HG02938 (cell line): Measurements from ENCODE around the gene S100A5.
A peak's percentile ranks its signal among the peaks of the same experiment; 100 is the strongest.
"Not testable (repeated sequence)": the region's sequence is repeated elsewhere in the genome, so short reads cannot be mapped to it uniquely, and the experiment has no call there.

ENCODE experiments used
- ATAC-seq: cut with Tn5 transposase; IDR thresholded peaks from one replicate; pipeline ENCODE4 v1.9.1; 2021; ENCODE audit warnings: mild to moderate bottlenecking, moderate library complexity; ENCODE audit not compliant: unreplicated experiment

S100A5 gene

DNA sequence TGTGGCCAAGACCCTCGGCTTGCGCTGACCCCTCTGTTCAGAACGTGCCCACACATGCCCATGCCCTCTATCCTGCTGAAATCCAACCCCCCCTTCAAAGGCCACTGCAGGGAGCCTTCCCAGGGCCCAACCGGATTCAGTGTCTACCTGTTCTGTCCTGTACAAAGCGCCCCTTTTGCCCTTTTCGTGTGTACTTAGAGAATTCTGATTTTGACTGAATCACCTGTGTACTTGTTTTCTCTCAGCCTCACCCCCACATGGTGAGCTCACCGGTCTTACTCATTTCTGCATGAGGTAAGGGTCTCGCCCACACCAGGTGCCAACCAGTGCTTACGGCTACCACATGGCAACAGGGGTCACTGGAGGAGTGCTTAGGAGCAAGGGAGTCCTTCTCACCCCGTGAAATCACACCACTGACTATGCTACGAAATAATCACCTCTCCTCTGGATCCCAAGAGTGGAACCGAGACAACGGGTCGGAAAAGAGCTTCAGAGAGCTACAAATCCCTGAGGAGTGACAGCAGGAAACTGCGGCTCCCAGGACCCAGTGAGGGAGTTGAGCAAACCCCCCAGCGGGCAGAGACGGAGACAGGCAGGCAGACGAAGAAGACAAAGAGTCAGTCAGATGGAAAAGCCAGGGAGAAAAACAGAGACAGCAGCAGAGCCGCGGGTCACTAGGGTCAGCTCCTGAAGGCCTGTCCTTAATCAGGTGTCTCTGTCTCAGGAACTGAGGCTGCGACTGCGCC, 27.1 kb upstream of the S100A5 start:
- ATAC-seq, result no peak

DNA sequence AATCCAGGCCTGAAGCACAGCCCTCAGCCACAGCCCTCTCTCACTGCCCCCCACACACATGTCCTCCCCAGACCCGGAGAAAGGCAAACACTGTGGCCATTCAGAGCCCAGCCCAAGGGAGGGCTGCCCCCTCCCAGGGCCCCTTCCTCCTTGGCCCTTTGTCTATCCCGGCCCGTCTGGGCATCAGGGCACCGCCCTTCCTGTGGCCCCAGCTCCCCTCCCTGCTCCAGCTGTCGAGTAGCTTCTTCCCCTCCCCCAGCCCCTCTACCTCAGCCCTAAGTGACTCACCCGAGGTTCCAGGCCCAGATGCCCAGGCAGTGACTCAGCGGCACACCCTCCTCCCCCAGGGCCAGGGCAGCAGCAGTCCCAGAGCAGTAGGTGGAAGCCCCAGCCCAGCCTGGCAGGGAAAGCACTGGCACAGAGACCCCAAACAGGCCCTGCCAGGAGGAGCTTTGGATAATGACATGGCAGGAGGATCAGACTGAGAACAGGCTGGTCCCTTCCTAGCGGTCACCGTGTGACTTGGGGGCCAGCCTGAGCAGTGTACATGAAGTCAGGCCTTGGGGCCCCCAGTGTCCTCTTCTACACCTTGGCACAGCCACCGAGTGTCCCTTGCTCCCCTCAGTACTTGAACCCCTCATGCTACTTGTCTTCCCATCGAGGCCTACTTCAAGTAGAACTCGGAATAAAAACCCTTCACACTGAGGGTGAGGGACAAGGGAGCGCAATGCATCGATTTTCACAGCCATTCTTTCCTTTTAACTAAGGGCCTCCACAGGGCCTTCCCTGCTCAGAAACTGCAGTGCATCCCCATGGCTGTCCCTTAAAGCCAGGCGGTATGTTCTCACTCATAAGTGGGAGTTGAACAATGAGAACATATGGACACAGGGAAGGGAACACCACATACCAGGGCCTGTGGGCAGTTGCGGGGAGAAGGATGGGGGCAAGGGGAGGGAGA, 26.0 kb upstream of the S100A5 start:
- peak; percentile 33 for ATAC-seq

DNA sequence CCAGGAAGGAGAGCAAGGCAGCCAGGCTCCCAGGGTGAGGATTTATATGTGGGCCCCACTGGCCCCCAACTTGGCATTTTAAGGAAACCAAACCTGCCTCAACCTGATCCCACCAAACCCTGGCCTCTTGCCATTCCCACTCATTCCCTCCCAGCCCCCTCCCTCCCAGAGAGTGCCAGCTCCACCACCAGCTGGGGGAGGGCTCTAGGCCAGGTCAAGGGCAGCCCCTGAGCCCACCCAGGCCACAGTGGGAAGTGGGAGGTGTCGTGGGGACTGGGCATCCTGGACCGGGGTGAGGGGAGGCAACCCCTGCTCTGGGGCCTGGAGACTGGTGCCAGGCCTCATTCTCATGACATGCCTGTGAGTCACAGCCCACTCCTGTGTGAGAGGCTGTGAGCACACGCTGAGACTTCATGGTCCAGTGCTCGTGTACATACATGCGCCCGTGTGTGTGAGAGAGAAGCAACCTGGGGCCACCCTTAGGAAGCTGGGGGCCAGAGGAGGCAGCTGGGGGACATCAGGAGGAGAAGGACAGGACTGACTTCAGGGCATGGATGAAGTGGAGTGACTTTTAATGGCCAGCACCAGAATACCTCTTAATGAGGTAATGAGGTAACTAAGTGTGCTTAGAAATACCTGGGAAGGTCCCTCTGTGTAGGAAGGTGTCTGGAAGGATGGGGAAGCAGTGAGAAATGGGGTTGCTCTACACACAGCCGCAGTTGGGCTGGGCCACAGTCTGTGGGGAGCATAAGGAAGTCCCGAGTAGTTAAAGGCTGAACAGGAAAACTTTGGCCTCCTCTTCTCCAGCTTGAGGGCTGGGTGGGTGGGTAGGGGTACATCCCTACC, 25.0 kb upstream of the S100A5 start, which contains the start of gene S100A2:
Gene S100A2 (minus strand): TSS at position 316 of the 846 bp plus-strand sequence. CDS start 1,967 bp downstream, outside the sequence.
- peak; percentile 28 for ATAC-seq

DNA sequence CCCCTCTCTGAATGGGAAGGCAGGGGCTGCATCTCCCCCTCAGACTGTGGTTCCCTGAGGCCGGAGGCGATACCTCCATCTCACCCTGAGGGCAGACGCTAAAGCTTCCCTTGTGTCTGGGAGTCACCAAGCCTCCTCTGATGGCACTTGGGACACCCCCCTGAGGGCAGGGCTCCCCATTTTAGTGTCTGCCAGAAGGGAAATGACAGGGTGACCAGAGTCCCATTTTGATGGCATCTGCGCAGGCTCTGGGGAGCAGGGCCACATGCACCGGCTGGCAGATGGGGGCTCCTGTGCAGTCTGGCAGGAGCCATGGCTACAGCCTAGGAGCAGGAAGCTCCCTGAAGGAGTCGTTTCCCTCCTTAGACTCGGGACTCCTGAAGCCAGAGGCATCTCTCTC, 23.3 kb upstream of the S100A5 start:
- no peak for ATAC-seq

DNA sequence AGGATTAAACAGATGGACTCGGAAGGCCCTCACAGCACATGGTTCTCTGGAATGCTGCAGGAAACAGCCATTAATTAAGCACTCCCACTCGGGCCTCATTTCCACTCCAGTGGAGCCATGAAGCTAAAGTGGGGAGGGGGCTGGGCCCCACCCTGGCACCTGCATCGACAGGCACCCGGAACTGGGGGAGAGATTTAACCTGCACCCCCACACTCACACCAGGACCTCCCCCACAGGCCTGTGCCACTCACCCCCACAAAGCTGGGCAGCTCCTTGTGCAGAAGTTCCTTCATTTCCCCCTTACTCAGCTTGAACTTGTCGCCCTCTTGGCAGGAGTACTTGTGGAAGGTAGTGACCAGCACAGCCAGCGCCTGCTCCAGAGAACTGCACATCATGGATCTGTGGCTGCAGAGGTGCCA, 22.8 kb upstream of the S100A5 start:
- ATAC-seq, result no peak

DNA sequence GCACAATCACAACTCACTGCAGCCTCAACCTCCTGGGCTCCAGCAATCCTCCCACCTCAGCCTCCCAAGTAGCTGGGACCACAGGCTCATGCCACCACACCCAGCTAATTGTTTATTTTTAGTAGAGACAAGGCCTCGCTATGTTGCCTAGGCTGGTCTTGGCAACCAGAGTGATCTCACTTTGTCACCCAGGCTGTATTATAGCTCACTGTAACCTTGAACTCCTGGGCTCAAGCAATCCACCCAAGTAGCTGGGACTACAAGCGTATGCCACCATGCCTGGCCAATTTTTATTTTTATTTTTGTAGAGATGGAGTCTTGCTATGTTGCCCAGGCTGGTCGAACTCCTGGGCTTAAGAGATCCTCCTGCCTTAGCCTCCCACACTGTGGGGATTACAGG, 21.3 kb upstream of the S100A5 start:
- not testable (repeated sequence) for ATAC-seq

DNA sequence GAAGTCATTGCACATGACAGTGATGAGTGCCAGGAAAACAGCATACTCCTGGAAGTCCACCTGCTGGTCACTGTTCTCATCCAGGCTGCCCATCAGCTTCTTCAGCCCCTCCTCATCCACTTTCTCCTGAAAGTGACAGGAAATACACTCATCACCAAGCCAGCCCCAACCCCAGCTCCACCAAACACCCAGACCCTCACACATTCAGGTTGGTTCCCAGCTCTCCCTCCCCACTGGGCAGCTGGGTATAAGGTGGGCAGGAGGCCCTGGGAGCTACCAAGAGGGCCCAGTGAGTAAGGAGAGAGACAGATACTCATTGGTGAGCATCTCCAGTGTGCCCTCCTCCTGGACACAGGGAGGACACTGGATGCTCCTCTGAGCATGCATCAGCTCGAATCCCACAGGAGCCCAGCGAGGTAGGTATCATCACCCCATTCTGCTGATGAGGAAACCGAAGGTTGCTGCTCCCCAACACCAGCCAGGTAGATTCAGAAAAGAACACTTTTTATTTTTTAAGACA, 20.8 kb upstream of the S100A5 start:
- ATAC-seq, result no peak

DNA sequence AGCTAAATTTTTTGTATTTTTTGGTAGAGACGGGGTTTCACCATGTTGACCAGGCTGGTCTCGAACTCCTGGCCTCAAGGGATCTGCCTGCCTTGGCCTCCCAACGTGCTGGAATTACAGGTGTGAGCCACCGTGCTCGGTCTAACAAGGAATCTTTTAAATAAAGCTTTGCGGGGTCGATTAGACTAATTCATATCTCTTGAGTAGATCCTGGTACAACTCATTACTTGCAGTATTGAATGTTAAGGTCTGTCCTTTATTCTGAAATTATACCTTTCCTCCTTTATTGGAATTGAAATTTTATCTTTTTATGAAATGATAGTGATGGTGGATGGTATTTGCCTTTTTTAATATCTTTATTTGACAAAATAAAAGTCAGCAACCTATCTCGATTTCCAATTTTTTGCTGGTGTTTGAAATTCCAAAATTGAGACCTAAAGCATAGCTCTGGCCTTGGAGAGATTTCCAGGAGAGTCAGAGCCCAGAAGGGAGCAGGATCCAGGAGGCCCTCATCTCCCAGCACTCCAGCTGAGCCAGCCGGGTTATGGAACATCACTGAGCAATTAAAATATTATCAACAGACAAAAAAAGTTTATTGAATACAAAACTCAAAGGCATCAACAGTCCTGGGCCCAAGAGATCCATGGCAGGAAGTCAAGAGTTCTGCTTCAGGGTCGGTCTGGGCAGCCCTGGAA, 20.2 kb upstream of the S100A5 start:
- ATAC-seq, result no peak

DNA sequence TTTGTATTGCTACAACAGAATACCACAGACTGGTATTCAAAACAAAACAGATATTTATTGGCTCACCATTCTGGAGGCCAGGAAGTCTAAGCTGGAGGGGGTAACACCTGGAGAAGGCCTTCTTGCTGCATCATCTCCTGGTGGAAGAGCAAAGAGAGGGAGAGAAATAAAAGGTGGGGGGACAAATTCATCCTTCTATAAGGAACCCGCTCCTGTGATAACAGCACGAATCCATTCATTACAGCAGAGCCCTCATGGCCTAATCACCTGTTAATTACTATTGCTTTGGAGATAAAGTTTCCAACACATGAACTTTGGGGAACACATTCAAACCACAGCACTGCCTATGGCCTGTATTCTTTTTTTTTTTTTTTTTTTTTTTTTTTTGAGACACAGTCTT, 19.5 kb upstream of the S100A5 start:
- no peak for ATAC-seq

DNA sequence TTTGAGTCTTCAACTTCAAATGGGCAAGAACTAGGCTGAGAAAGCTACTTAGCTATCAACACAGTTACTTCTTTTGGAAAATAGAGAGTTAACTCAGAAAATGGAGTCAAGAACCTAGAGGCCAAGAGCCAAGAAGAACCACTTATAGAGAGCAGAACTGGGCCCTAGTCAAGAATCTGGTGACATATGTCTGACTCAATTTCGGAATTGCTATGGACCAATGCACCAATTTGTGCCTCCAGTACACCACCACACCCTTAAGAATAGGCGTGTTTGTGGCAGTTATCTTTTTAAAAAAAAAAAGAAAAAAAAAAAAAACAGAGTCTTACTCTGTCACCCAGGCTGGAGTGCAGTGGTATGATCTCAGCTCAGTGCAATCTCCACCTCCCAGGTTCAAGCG, 17.1 kb upstream of the S100A5 start:
- ATAC-seq, result no peak

DNA sequence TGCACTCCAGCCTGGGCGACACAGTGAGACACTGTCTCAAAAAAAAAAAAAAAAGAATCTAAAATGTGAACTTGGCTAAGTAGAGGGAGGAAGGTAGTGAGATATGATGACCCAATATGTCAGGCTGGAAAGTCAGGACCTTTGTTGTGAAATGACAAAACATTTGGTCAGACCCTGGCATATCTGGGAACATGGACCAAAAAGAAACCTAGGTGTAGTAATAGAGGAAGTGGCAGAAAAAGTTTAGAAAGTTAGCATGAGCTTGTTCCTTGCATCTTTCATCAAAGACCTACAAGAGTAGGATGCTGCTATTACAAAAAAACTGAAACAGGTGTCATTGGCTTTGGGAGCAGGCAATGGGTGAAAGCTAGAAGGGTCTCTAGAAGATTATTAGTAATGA, 15.6 kb upstream of the S100A5 start:
- ATAC-seq, result no peak

DNA sequence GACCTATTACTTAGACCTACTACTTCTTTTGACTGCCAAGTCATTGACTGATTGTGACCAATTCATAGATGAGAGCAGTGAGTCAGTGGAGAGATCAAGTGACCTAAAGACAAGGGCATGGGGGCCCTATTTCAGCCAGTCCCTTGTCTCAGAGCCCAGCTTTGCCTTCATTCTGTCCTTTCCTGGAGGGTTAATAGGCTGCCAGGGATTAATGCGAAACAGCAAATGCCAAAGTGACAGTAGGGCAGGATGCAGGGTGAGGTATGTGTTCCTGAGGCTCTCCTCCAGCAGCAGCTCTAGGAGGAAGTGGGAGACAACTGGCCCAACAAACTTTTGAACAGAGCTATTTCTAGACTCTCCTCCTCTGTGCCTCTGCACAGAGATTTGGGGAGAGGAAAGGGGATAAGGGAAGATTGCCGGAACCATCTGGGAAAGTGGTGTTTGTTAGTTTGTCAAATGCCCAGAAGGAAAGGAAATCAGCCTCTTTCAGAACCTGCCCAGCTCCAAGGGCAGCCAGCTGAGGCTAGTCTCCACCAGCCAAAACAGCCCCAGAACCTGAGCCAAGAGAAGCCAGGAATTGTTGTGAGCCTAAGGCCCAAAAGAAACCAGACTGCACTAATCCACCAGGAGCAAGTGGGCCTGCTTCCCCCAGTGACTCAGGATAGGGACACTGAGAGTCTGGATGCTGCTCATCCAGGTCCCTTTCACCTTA, 13.3 kb upstream of the S100A5 start:
- no peak for ATAC-seq

DNA sequence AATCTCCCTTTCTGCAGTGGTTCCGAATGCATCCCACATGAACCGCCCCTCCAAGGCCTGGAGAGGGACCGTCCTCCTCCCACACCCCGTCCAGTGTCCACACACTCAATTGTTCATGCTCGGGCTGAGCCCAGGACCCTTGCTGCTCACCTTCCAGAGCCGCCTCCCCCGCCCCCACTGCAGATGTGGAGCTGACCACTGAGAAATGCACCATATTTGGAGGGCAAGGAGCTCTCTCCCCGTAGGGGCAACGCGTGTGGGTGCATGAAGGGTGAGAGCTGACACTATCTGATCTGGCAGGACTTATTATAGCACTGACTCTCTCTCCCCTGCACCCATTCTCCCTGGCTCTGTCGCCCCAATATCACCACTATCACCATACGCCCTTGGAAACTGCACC, 12.4 kb upstream of the S100A5 start:
- ATAC-seq, result no peak

DNA sequence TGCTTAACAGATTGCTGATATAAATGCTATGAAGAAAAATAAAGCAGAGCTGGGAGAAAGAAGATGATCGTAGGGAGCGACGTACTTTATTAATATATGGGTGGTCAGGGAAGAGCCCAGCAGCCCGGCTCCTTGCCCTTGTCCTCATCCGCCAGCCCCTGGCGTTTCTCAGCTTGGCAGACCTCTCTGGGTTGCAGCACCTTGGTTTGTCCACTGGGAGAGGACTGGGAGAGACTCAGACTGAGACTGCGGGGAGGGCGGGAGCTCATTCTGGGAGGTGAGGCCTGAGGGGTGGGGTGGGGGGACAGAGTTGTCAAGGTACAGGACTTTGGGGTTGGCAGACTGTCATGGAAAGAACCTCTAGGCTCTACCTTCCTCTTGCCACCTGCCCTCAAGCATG, 11.6 kb upstream of the S100A5 start:
- ATAC-seq, result no peak

DNA sequence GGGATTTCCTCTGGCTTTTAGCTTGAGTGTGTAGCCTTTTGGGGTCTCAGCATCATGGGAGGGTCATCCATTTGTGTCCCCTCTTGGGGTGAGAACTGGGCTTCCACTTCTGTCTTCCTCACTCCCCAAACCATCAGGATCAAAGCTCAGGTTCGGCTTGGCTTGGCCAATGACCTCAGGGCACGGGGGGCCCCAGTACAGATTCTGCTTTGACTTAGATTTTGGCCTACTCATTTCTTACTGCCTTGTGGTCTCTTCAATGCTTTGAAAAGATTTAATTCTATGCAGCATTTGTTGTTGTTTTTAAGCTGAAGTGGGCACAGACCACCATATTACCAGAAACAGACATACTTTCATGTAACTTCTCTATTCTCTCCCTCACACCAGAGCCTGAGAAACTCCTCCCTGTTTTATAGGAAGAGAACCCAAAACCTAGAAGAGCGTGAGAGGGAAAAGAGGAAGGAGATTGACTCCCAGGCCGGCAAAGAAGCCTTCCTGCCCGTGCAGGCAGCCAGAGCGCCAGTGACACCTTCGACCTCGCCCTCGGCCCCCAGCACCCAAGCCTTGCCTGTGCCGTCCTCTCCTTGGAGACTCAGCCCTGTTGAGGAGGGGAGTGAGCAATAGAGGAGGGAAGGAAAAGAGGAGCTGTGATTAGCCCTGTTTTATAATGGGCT, 10.2 kb upstream of the S100A5 start:
- ATAC-seq, result no peak

DNA sequence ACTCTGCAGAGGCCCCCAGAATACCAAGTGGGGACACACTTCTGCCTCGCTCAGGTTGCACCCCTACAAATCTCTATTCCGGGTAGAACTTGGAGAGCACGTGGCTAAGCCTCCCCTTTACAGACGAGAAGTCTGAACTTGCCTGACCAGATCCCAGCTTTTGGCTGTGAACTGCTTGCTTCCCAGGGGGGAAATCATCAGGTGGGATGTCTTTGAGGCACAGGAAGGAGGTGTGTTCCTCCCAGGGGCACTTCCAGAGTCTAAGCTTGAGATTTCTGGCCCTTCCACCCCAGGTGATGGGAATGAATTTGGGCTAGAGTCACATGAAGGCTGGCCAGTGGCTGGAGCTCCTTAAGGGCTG, 9.6 kb upstream of the S100A5 start:
- no peak for ATAC-seq

DNA sequence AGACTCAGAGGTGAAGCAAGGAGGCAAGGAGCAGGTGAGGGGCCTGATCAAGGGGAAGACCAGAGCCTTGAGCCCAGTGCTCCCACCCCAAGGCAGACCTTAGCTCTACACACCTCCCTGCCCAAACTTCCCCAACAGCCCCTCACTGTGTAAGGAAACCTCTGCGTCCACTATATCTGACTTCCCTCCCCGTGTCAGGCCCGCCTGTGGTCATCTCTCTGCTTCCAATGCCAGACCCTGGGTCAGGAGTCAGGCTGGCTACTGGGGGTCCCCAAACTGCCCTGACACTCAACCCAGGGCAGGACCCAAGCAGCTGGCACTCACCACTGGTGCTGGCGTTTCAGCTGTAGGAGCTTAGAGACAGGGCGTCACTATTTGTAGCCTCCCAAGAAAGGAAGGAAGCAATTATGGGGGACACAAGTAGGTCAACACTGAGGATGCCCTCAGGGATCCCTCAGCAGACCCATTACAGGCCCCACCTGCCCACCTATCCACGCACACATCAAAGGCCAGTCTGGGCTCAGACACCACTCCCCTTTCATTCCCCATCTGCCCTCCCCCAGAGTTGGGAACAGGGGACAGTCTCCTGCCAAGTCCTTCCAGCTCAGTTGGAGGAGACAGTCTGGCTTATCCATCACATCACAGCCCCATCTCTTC, 9.1 kb upstream of the S100A5 start:
- ATAC-seq, result no peak
